Kidney epithelial cell (primary cell): ENCODE data around the gene PUDP. TPM values are rescaled to one million over a fixed set of nuclear protein-coding genes. Genes with fewer than 3 reads are reported as not detected.

Experiments
- total RNA-seq: library from RNA; depleted of rRNA; stranded (reverse); fragments of >200 nt; gene quantifications from 2 replicates; pipeline ENCODE4 v1.2.3, GENCODE V29; 2015

The PUDP gene
- total RNA-seq, 1 donor from 2014 or later, result 14.6 TPM

Other genes starting within 250 kb of the PUDP start
- 2.4 and 2.9 TPM in 2 replicates for gene STS, start 441 bp downstream of the PUDP start, total RNA-seq